Keratinocyte (primary cell): ENCODE data around the gene ITGA7.

Experiments used
- EZH2 ChIP-seq: IDR thresholded peaks from one replicate; pipeline ENCODE4 v1.6.1; 2012; ENCODE audit warnings: inconsistent platforms, mild to moderate bottlenecking, low read length, moderate library complexity
- TF ChIP-seq, protein P1 (sequence below), 3 experiments: IDR thresholded peaks in 1 of 3; conservative IDR thresholded peaks in 1 of 3; optimal IDR thresholded peaks in 1 of 3; 2 replicates in 2 of 3; 3 replicates in 1 of 3; pipeline versions ENCODE3 to v1.5.1; 2011; ENCODE audit warnings: low read length in 3 of 3, mild to moderate bottlenecking in 3 of 3, moderate library complexity in 2 of 3, control low read depth in 1 of 3, inconsistent platforms in 1 of 3; ENCODE audit not compliant: insufficient read depth in 2 of 3; ENCODE audit errors: extremely low read depth in 1 of 3

- TF ChIP-seq EZH2, result no peak
- TF ChIP-seq, protein P1, sequence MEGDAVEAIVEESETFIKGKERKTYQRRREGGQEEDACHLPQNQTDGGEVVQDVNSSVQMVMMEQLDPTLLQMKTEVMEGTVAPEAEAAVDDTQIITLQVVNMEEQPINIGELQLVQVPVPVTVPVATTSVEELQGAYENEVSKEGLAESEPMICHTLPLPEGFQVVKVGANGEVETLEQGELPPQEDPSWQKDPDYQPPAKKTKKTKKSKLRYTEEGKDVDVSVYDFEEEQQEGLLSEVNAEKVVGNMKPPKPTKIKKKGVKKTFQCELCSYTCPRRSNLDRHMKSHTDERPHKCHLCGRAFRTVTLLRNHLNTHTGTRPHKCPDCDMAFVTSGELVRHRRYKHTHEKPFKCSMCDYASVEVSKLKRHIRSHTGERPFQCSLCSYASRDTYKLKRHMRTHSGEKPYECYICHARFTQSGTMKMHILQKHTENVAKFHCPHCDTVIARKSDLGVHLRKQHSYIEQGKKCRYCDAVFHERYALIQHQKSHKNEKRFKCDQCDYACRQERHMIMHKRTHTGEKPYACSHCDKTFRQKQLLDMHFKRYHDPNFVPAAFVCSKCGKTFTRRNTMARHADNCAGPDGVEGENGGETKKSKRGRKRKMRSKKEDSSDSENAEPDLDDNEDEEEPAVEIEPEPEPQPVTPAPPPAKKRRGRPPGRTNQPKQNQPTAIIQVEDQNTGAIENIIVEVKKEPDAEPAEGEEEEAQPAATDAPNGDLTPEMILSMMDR (optimal IDR thresholded peaks at IDR 0.05 in 1 of 3, IDR thresholded peaks at IDR 0.05 in 1 of 3, conservative IDR thresholded peaks at IDR 0.05 in 1 of 3; ENCODE audit: extremely low read depth in 1 of 3, insufficient read depth in 2 of 3, low read length in 3 of 3), result no peak
Observed at GRCh38 chr12:55721601-55722213, 14.0 kb upstream of the ITGA7 start.
